ENCODE results near the gene BMPER.

DNA sequence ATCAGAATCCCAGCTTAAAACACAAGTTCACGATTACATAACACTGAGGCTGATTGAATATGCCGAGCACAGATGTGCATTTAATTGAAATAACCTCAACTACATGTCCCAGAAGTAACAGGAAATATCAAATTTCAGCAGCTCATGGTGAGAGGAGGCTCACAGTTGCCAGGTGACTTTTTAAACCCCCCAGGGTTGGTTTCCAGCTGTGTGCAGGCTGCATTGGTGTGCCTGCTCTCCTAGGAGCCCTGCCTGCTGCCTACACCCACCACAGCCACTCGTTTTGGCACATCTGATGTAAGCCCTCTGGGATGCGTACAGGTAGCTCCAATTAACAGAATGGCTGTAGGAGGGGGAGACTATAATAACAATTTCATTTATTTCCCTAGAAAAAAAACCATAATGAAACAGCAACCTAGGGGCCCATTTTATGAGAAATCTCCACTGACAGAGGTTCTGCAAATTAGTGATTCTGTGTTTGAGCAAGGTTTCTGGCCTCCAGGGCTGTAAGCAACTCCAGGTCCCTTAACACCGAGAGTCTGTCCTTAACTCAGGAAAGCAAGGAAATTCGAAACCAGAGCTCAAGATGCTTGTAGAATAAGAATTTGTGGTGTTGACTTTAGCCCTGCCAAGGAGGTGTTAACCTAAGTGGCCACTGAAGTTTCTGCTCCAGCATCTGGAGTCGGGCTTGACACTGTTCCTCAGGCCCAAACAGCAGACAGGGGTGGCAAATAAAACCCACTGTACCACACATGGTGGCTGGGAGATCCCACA, 161.9 kb downstream of the BMPER start:
- TF ChIP-seq, protein P1, sequence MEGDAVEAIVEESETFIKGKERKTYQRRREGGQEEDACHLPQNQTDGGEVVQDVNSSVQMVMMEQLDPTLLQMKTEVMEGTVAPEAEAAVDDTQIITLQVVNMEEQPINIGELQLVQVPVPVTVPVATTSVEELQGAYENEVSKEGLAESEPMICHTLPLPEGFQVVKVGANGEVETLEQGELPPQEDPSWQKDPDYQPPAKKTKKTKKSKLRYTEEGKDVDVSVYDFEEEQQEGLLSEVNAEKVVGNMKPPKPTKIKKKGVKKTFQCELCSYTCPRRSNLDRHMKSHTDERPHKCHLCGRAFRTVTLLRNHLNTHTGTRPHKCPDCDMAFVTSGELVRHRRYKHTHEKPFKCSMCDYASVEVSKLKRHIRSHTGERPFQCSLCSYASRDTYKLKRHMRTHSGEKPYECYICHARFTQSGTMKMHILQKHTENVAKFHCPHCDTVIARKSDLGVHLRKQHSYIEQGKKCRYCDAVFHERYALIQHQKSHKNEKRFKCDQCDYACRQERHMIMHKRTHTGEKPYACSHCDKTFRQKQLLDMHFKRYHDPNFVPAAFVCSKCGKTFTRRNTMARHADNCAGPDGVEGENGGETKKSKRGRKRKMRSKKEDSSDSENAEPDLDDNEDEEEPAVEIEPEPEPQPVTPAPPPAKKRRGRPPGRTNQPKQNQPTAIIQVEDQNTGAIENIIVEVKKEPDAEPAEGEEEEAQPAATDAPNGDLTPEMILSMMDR (conservative IDR thresholded peaks at IDR 0.05 in 1 of 2, IDR thresholded peaks at IDR 0.05 in 1 of 2; ENCODE audit: extremely low read depth in 1 of 2, insufficient read depth in 1 of 2, low read depth in 1 of 2, low read length in 2 of 2) = no peak
- no peak for TF ChIP-seq EZH2 (IDR thresholded peaks at IDR 0.05; ENCODE audit: borderline replicate concordance, low read length)

All from mammary epithelial cell (primary cell).